Measurements from ENCODE around the gene DUS1L.

DNA sequence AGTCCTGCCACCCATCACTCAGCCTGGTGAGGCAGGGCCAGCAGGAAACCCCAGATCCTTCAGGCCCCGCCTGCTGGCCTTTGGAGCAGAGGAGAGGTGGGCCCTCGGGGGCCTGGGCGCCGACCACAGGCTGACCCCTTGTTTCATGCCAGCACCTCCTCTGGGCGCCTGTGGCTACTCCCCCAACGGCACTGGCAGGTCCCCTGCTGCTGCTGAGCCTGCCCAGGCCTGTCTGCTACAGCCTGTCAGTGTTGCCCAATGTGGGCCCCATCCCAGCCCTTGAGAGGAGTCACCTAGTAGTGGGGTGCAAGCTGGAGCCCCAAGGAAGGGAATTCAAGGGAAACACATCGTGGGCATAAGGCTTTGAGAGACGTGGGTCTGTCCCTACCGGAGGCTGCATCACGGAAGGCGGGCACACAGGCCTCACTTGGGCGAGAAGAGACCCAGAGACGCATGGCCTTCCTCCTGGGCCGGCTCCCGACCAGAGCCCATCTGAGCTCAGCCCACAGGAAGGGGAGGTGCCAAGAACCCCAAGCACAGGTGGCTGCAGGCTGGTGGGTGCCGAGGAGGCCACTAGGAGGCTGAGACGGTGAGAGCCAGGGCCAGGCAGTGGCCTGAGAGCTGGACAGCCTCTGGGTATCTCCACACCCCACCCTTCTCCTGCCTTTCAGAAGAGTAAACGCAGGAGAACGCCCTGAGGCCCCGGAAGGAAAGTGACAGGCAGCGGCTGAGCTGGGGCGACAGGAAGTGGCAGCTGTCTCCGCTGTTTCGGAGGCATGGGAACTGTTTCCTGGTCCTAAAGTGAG lies 40.5 kb upstream of the DUS1L start:
- TF ChIP-seq, protein P1, sequence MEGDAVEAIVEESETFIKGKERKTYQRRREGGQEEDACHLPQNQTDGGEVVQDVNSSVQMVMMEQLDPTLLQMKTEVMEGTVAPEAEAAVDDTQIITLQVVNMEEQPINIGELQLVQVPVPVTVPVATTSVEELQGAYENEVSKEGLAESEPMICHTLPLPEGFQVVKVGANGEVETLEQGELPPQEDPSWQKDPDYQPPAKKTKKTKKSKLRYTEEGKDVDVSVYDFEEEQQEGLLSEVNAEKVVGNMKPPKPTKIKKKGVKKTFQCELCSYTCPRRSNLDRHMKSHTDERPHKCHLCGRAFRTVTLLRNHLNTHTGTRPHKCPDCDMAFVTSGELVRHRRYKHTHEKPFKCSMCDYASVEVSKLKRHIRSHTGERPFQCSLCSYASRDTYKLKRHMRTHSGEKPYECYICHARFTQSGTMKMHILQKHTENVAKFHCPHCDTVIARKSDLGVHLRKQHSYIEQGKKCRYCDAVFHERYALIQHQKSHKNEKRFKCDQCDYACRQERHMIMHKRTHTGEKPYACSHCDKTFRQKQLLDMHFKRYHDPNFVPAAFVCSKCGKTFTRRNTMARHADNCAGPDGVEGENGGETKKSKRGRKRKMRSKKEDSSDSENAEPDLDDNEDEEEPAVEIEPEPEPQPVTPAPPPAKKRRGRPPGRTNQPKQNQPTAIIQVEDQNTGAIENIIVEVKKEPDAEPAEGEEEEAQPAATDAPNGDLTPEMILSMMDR (IDR thresholded peaks at IDR 0.05): no peak
- TF ChIP-seq POLR2A (IDR thresholded peaks at IDR 0.05): no peak

All from uterus (tissue), 2 donors.